Bronchial smooth muscle cell (primary cell): ENCODE measurements around the gene FANCL. TPM values are rescaled to one million over a fixed set of nuclear protein-coding genes. Genes with fewer than 3 reads are reported as not detected.

ENCODE experiments used
- total RNA-seq: library from RNA; depleted of rRNA; stranded (reverse); fragments of >200 nt; gene quantifications from 2 replicates; pipeline ENCODE4 v1.2.1, GENCODE V29; 2014

FANCL gene
- 13.9 and 24.1 TPM in 2 replicates for total RNA-seq

DNA sequence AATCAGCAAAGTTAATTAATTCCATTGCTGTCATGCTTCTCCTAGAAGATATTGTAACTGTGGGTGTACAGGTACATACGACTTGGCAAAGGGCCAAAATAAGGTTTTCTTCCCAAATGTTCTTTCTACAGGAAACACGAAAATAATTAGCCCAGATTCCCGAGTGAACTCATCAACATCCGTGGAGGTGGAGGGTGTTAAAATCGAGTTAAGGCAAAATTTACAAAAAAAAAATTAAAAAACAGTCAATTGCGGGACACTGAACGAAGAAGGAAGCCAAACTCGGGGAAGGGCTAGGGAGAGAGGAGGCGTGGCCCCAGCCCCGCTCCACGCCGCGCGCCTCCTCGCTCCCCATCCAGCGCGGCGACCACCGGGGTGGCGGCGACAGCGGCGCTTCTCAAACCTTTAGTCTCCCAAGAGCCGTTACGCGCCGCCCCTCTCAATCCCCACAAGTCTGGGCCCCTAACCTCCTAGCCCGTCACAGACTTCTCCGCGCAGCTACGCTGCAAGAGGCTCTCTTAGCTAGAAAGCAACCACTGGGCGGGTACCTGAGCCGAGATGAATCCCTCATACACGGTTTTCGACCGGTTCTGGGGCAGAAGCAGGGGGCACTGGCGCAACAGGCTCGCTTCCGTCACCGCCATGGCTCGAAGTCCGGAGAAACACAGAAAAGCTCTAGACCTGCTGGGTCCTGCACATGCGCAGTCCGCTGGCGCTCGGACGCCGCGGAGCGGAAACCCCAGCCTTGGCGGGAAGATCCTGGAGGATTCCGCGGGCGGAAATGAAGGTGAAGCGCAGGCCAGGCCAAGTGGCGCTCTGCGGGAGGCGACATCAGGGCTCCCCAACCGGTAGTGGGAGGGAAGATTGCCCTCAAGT lies at the start of gene FANCL:
TSS of gene FANCL (minus strand) at position 656 of the 876 bp plus-strand sequence. CDS start at position 644, 12 bp downstream.

Other genes starting within 250 kb of the FANCL start
- gene VRK2, start 194.5 kb downstream of the FANCL start, total RNA-seq: 9.6 and 20.8 TPM in 2 replicates